Activated naive CD4-positive, alpha-beta T cell treated with anti-CD3 and anti-CD28 coated beads, Interleukin-2, amount 10 ng/mL, durations not matched to agents 7 days and 5 days (primary cell): Measurements from ENCODE around the gene SAMMSON.

ENCODE experiments used
- CTCF ChIA-PET: fragments of 350-600 bp; sonication (Branson Sonifier 250); formaldehyde crosslinking; loops from one replicate; lab custom pipeline; 2021; ENCODE audit warnings: antibody characterized with exemption; lab: Charles Lee
- DNase-seq: peaks from one replicate; pipeline ENCODE4 v3.0.0-alpha.2; 2020
- H3K27ac Mint-ChIP-seq: one replicate; pipeline ENCODE4 v1.8.0; 2021; ENCODE audit warnings: mild to moderate bottlenecking, moderate library complexity, mixed read lengths
- H3K27me3 Mint-ChIP-seq: one replicate; pipeline ENCODE4 v1.8.0; 2021; ENCODE audit warnings: mild to moderate bottlenecking, mixed read lengths
- H3K36me3 Mint-ChIP-seq: one replicate; pipeline ENCODE4 v1.8.0; 2021; ENCODE audit warnings: mixed read lengths
- H3K4me1 Mint-ChIP-seq: one replicate; pipeline ENCODE4 v1.8.0; 2021; ENCODE audit warnings: mixed read lengths
- H3K4me3 Mint-ChIP-seq: one replicate; pipeline ENCODE4 v1.8.0; 2021; ENCODE audit warnings: mild to moderate bottlenecking, moderate library complexity, mixed read lengths
- H3K9me3 Mint-ChIP-seq: one replicate; pipeline ENCODE4 v1.8.0; 2021; ENCODE audit warnings: mixed read lengths

Gene SAMMSON

GRCh38 chr3:69999140-70000027 lies at the start of gene SAMMSON:
TSS of gene SAMMSON (plus strand) at chr3:69999733.
- H3K4me3 Mint-ChIP-seq: no peak within 1 kb of the TSS
- H3K36me3 Mint-ChIP-seq: no peaks in the 10 kb centered on the region
- H3K27ac Mint-ChIP-seq: no peak within 1 kb of the TSS
- CTCF ChIA-PET: no interaction called here
- H3K27me3 Mint-ChIP-seq: no peaks in the 10 kb centered on the region
- no peaks in the 10 kb centered on the region for H3K4me1 Mint-ChIP-seq
- DNase-seq: no peak
- H3K9me3 Mint-ChIP-seq: no peaks in the 10 kb centered on the region

- Mint-ChIP-seq H3K36me3 (no peaks in the 10 kb centered on the region), H3K27ac (no peak overlapping the region)
Observed at GRCh38 chr3:69951616-69952015, 47.9 kb upstream of the SAMMSON start.

GRCh38 chr3:69959581-69959980 lies 40.0 kb upstream of the SAMMSON start:
- Mint-ChIP-seq H3K36me3 (no peaks in the 10 kb centered on the region), H3K27me3 (no peaks in the 10 kb centered on the region), H3K4me3 (no peak overlapping the region), H3K27ac (no peak overlapping the region), H3K4me1 (no peaks in the 10 kb centered on the region), H3K9me3 (no peaks in the 10 kb centered on the region)
- CTCF ChIA-PET: no interaction called here
- DNase-seq: no peak

More at GRCh38 chr3:69951616-69952015, 47.9 kb upstream of the SAMMSON start:
- Mint-ChIP-seq H3K9me3 (no peaks in the 10 kb centered on the region), H3K4me3 (no peak overlapping the region), H3K4me1 (no peaks in the 10 kb centered on the region), H3K27me3 (no peaks in the 10 kb centered on the region)
- no peak for DNase-seq
- CTCF ChIA-PET: no interaction called here

GRCh38 chr3:69961706-69962439 lies 37.7 kb upstream of the SAMMSON start:
- no peak for DNase-seq
- H3K36me3 Mint-ChIP-seq: no peaks in the 10 kb centered on the region
- no peaks in the 10 kb centered on the region for H3K9me3 Mint-ChIP-seq

GRCh38 chr3:69963643-69964042 lies 35.9 kb upstream of the SAMMSON start:
- H3K27me3 Mint-ChIP-seq: peaks cover 4% of the 10 kb centered on the region
- H3K36me3 Mint-ChIP-seq: no peaks in the 10 kb centered on the region
- no peaks in the 10 kb centered on the region for H3K4me1 Mint-ChIP-seq
- H3K9me3 Mint-ChIP-seq: no peaks in the 10 kb centered on the region
- H3K27ac Mint-ChIP-seq: no peak overlapping the region
- no peak overlapping the region for H3K4me3 Mint-ChIP-seq
- DNase-seq: no peak
- CTCF ChIA-PET: no interaction called here

More at GRCh38 chr3:69961706-69962439, 37.7 kb upstream of the SAMMSON start:
- CTCF ChIA-PET: no interaction called here
- H3K27me3 Mint-ChIP-seq: peaks cover 4% of the 10 kb centered on the region
- H3K4me3 Mint-ChIP-seq: no peak overlapping the region
- no peaks in the 10 kb centered on the region for H3K4me1 Mint-ChIP-seq
- H3K27ac Mint-ChIP-seq: no peak overlapping the region

GRCh38 chr3:69967156-69967555 lies 32.4 kb upstream of the SAMMSON start:
- CTCF ChIA-PET: no interaction called here
- no peaks in the 10 kb centered on the region for H3K36me3 Mint-ChIP-seq
- H3K9me3 Mint-ChIP-seq: no peaks in the 10 kb centered on the region
- no peak for DNase-seq
- no peak overlapping the region for H3K27ac Mint-ChIP-seq
- no peak overlapping the region for H3K4me3 Mint-ChIP-seq
- no peaks in the 10 kb centered on the region for H3K4me1 Mint-ChIP-seq
- H3K27me3 Mint-ChIP-seq: peaks cover 4% of the 10 kb centered on the region

- DNase-seq: no peak
- no peaks in the 10 kb centered on the region for H3K27me3 Mint-ChIP-seq
- H3K4me1 Mint-ChIP-seq: no peaks in the 10 kb centered on the region
- H3K9me3 Mint-ChIP-seq: no peaks in the 10 kb centered on the region
- CTCF ChIA-PET: no interaction called here
- no peaks in the 10 kb centered on the region for H3K36me3 Mint-ChIP-seq
- H3K27ac Mint-ChIP-seq: no peak overlapping the region
- H3K4me3 Mint-ChIP-seq: no peak overlapping the region
Observed at GRCh38 chr3:69970827-69971226, 28.7 kb upstream of the SAMMSON start.

GRCh38 chr3:69972672-69973071 lies 26.9 kb upstream of the SAMMSON start:
- no peak overlapping the region for H3K27ac Mint-ChIP-seq
- no peak for DNase-seq
- H3K4me3 Mint-ChIP-seq: no peak overlapping the region
- H3K27me3 Mint-ChIP-seq: no peaks in the 10 kb centered on the region
- H3K36me3 Mint-ChIP-seq: no peaks in the 10 kb centered on the region
- peaks cover 9% of the 10 kb centered on the region for H3K9me3 Mint-ChIP-seq
- no peaks in the 10 kb centered on the region for H3K4me1 Mint-ChIP-seq
- CTCF ChIA-PET: no interaction called here

GRCh38 chr3:69976021-69976420 lies 23.5 kb upstream of the SAMMSON start:
- CTCF ChIA-PET: no interaction called here
- Mint-ChIP-seq H3K27me3 (no peaks in the 10 kb centered on the region), H3K36me3 (no peaks in the 10 kb centered on the region), H3K4me3 (no peak overlapping the region), H3K27ac (no peak overlapping the region), H3K9me3 (peaks cover 17% of the 10 kb centered on the region), H3K4me1 (no peaks in the 10 kb centered on the region)
- DNase-seq: no peak

- no peaks in the 10 kb centered on the region for H3K36me3 Mint-ChIP-seq
- CTCF ChIA-PET: no interaction called here
- H3K27me3 Mint-ChIP-seq: no peaks in the 10 kb centered on the region
- DNase-seq: no peak
- H3K27ac Mint-ChIP-seq: no peak overlapping the region
- no peak overlapping the region for H3K4me3 Mint-ChIP-seq
- no peaks in the 10 kb centered on the region for H3K9me3 Mint-ChIP-seq
- H3K4me1 Mint-ChIP-seq: no peaks in the 10 kb centered on the region
Observed at GRCh38 chr3:69983546-69984265, 15.8 kb upstream of the SAMMSON start.

GRCh38 chr3:69985266-69985665 lies 14.3 kb upstream of the SAMMSON start:
- Mint-ChIP-seq H3K27me3 (no peaks in the 10 kb centered on the region), H3K27ac (no peak overlapping the region), H3K36me3 (no peaks in the 10 kb centered on the region), H3K4me3 (no peak overlapping the region), H3K4me1 (no peaks in the 10 kb centered on the region), H3K9me3 (no peaks in the 10 kb centered on the region)
- CTCF ChIA-PET: no interaction called here
- no peak for DNase-seq

- Mint-ChIP-seq H3K27ac (no peak overlapping the region), H3K9me3 (no peaks in the 10 kb centered on the region), H3K27me3 (no peaks in the 10 kb centered on the region), H3K4me1 (no peaks in the 10 kb centered on the region), H3K36me3 (no peaks in the 10 kb centered on the region), H3K4me3 (no peak overlapping the region)
- no peak for DNase-seq
- CTCF ChIA-PET: no interaction called here
Observed at GRCh38 chr3:69986419-69986818, 13.1 kb upstream of the SAMMSON start.

- Mint-ChIP-seq H3K27me3 (no peaks in the 10 kb centered on the region), H3K27ac (no peak overlapping the region), H3K9me3 (no peaks in the 10 kb centered on the region), H3K4me1 (no peaks in the 10 kb centered on the region), H3K36me3 (no peaks in the 10 kb centered on the region), H3K4me3 (no peak overlapping the region)
- no peak for DNase-seq
- CTCF ChIA-PET: no interaction called here
Observed at GRCh38 chr3:69987833-69988232, 11.7 kb upstream of the SAMMSON start.

- Mint-ChIP-seq H3K36me3 (no peaks in the 10 kb centered on the region), H3K27ac (no peak overlapping the region), H3K9me3 (no peaks in the 10 kb centered on the region), H3K4me3 (no peak overlapping the region), H3K4me1 (no peaks in the 10 kb centered on the region), H3K27me3 (no peaks in the 10 kb centered on the region)
- no peak for DNase-seq
- CTCF ChIA-PET: no interaction called here
Observed at GRCh38 chr3:69993757-69994156, 5.8 kb upstream of the SAMMSON start.
